Measurements from ENCODE around the gene WDR12.

DNA sequence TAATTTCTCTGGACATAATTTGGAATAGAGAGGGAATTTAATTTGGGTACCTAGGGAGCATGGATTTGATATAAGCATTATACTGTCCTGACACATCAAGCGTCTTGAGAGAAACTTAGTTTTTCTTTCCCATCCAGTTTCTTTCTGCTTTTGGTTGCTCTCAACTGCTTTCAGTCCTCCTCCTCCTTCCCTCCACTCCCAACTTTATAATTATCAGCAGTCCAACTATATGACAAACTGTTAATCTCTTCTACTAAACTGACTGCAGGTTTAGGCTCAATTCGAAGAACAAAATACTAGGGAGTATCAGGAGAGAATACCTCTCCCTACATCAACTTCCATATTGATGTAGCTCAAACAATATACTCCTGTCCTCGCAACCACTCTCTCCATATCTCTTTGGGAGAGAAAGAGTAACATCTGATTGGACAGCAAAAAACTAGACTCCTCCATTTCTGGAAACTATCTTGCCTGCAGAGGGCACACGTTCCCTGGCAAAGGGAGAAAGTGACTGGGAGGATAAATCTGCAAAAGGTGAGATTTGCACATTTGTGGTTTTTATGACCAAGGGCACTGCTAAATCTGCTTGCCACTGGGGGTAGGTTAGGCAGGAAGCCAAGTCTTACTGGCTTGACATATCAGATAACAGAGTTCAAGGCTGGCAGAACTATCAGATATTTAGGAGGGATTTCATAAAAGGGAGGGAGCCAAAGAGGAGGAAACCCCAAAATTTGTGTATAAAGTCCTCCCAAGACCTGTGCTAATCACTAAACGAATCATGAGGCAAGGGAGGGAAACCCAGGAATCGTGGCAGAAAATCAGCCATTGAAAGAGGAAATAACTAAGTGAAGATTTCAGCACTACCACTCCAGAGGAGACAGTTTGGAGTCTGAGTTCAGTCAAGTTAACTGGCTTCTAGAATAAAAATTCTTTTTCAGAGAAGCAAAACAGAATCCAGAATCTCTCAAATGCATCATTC lies 79.9 kb downstream of the WDR12 start:
- no peak for TF ChIP-seq CTCF (IDR thresholded peaks at IDR 0.05)
- no peak for TF ChIP-seq POLR2A (IDR thresholded peaks at IDR 0.05)

Data from lower leg skin (tissue), 3 donors.